GM21737 (cell line): Measurements from ENCODE around the gene ZNF219.

Experiments
- ATAC-seq: cut with Tn5 transposase; IDR thresholded peaks from one replicate; pipeline ENCODE4 v1.9.1; 2021; ENCODE audit warnings: mild to moderate bottlenecking, moderate library complexity; ENCODE audit not compliant: unreplicated experiment

The ZNF219 gene

GRCh38 chr14:21098076-21098891 lies at the start of gene ZNF219:
Gene ZNF219 (minus strand): TSS chr14:21098655. CDS start chr14:21093591, 5,064 bp downstream.
- no peak for ATAC-seq

GRCh38 chr14:21145437-21145836 lies 47.0 kb upstream of the ZNF219 start:
- no peak for ATAC-seq

GRCh38 chr14:21142357-21142756 lies 43.9 kb upstream of the ZNF219 start:
- ATAC-seq, result no peak

- ATAC-seq, result no peak
Observed at GRCh38 chr14:21136024-21136423, 37.6 kb upstream of the ZNF219 start.

DNA sequence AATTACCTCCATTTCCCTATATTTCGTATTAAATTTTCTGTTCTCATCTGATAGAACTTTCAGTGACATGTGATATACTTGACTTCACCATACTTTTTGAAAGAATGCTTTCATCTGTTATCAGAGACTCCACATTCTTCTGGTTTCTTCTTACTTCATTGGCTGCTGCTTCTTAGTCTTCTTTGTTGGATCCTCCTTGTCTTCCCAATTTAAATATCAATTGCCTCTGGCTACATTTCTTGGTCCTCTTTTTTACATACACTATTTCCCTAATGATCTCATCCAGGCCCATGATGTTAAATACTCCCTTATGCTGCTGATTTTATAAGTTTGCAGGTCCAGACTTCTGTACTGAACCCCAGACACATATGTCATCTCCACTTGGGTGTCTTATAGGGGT lies 35.4 kb upstream of the ZNF219 start:
- ATAC-seq, result no peak

DNA sequence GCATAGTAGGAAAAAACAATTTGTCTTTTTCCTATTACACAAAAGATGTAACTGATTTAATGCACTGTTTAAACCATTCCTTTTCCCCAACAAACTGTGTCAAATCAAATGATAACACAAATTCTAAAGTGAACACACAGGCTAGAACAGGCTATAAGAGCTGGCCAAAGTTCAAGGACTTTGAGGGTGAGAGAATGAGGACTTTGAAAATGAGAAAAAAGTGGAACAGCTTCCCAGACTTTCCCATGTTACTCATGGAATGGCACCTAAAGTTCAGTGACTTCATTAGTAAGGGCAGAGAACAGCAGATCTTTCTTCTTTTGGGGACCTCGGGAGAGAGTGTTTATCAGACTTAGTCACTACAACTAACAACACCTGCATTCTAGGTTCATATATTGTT lies 25.0 kb upstream of the ZNF219 start:
- ATAC-seq, result no peak

- no peak for ATAC-seq
Observed at GRCh38 chr14:21121122-21121521, 22.7 kb upstream of the ZNF219 start.

GRCh38 chr14:21120686-21121085 lies 22.2 kb upstream of the ZNF219 start:
- no peak for ATAC-seq

GRCh38 chr14:21118933-21119332 lies 20.5 kb upstream of the ZNF219 start:
- ATAC-seq, result no peak

DNA sequence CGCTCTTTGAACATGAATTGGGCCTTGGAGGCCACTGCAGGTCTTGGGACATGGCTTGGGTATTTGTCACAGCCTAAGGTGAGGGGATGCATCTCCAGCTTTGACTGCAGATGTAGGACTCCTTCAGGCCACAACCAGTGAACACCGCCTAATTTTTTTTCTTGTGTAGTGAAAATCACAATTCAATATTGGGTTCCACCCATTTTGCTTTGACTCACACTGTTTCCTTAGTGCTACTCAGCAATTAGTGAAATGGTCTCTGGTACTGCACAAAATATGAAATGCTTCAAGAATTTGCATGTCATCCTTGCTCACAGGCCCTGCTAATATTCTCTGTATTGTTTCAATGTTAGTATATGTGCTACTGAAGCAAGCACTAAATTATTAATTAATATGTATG lies 14.9 kb upstream of the ZNF219 start:
- ATAC-seq, result no peak

- ATAC-seq, result no peak
Observed at GRCh38 chr14:21112255-21112654, 13.8 kb upstream of the ZNF219 start.

DNA sequence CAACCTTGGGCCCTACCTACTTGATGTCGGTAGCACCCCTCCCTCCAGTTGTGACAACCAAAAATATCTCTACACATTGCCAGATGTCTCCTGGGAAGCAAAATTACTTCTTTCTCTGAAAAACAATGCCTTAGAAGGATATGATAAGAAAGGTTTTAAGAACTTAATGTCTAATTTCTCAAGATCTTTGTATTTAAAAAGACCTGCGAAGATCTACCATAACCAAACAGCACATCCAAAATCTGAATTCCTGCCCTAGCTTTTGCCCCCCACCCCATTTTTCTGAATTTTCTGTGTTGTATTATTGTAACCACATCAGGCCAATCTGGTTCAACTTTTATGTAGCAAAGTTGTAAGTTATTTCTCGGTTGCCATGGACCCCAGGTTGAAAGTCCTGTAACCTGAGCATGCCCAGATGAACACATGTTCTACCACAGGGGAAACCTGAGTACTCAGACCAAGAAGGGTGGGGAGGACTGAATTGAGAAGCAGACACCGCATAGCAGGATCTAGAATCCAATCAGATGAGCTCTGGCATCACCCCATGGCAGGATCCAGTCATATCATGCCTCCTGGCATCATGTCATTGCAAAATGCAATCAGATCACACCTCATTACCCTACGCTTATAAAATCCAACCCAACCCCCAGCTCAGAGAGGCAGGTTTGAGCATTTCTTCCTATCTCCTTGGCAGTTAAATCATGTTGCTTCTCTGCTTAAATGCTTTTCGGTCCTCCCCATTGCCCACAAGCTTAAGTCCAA lies 11.1 kb upstream of the ZNF219 start:
- ATAC-seq, result no peak

- no peak for ATAC-seq
Observed at GRCh38 chr14:21108791-21109190, 10.3 kb upstream of the ZNF219 start.

DNA sequence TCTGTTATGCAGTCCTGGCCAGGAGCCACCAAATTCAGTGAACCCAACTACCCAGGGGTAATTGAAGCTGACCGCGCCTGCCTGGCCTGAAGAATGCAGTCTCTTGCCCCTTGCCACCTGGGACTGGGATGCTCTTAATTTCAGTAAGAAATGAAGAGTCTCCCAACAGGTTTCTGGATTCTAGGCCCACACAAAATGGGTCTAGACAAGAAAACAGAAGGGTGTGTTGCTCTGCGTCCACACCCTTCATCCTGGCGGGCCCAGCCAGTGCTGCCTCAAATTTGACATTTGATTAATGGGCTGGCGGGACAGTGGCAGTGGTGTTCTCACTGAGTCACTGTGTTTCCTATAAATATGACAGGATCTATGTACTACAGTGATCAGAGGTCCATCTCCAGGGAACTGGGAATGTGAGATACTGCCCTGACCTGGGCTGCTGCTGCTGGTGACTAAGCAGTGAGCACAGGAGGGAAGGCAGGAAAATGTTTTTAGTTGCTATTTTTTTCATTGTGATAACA lies 8.9 kb upstream of the ZNF219 start:
- no peak for ATAC-seq

DNA sequence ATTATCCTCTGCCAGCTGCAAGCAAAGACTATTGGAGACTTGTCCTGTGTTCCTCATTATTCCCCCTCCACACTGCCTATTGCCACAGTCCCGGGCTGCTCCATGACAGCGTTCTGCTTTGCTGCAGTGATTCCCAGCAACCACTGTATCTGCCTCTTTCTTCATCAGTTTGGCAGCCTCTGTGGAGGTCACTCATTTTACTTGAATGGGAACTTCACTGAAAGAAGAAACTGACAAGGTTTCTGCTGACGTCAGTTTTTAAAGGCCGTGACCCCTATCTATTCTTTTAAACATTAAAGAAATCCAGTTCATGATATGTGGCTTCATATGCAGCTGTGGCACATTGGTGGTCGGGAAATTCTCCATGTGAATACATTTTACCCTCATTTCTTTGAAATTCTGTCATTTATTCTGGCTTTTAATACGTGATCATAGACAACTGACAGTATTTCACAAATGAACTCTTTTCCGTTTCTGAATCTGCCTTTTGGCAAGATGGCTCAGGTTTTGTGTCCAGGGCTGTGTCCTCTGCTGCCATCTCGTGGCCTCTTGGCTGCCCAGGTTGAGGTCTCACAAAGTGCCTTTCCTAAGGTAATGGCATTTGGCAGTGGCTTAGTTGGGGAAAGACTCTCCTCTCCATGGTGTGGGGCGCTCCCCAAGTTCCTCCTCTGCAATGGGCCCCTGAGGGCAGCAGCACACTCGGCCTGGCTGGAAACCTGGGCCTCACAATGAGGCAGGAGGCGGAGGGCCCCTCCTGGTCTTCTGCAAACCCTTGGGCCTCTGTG lies 8.2 kb upstream of the ZNF219 start:
- no peak for ATAC-seq

DNA sequence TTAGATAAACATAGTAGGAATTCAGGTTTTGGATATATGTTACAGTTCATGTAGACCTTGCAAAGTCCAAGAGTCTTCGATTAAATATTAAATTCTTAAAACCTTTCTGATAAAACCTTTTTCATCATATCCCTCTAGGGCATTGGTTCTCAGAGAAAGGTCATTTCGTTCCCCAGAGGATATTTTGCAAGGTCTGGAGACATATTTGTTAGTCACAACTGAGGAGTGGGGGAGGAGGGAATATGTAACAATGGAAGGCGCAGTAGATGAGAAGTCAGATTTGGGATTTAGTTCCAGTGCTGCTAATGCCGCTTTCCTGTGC lies 7.7 kb upstream of the ZNF219 start:
- no peak for ATAC-seq

GRCh38 chr14:21105095-21105494 lies 6.6 kb upstream of the ZNF219 start:
- ATAC-seq, result no peak

DNA sequence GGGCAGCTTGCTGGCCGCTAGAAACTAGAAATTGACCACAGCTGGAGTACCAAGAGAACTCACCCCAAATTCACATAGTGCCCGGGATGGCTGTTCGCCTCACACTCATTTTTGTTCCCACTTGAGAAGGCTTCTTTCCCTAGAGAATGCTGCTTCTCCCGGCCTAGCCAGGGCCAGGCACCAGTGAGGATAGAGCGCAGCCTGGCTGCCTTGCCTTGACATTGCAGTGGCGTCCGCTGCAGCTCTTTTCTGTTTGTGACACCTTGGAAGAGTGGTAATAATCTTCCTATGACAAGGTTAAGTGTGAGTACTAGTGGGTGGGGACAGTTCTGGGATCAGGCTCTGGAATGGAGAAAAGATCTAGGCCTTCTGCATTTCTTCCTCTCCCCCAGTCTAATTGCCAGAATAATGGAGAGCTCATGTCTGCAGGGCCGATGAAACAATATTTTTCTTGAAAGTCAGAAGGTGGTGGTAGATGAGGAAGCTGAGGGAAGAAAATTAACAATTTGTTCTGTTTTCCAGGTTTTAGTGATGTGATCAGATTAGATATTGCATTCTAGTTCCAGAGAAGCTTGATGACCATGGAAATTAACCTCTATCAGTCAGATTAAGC lies 6.1 kb upstream of the ZNF219 start:
- peak; percentile 44 for ATAC-seq

- peak; percentile 89 for ATAC-seq
Observed at GRCh38 chr14:21103710-21104447, 5.4 kb upstream of the ZNF219 start.

GRCh38 chr14:21103411-21103709 lies 4.9 kb upstream of the ZNF219 start:
- ATAC-seq, result no peak
